Kidney (tissue), 14 donors: Measurements from ENCODE around the gene R3HCC1L. TPM values are rescaled to one million over a fixed set of nuclear protein-coding genes. Genes with fewer than 3 reads are reported as not detected.

Experiments used
- DNase-seq, 5 donors: peaks; one replicate each; pipeline ENCODE4 v3.0.0-alpha.2; 2013 to 2020
- FAIRE-seq: peaks from 2 replicates; lab custom pipeline; 2012; peaks lifted over from hg19 to GRCh38; lab: Jason Lieb, UNC
- H3K27ac ChIP-seq, 2 donors: one replicate each; pipeline ENCODE4 v1.7.0; 2013; ENCODE audit warnings: low read depth in 2 of 2, low read length in 2 of 2, inconsistent platforms in 1 of 2
- H3K27me3 ChIP-seq: one replicate; pipeline ENCODE4 v1.7.1; 2013; ENCODE audit warnings: low read length, inconsistent platforms; ENCODE audit not compliant: control insufficient read depth, insufficient read depth
- H3K36me3 ChIP-seq, 3 donors: one replicate each; pipeline versions ENCODE4 v1.7.0 to v1.7.1; 2013; ENCODE audit warnings: low read length in 3 of 3, control low read depth in 1 of 3, inconsistent platforms in 1 of 3; ENCODE audit not compliant: insufficient read depth in 3 of 3, control insufficient read depth in 2 of 3
- H3K4me1 ChIP-seq, 3 donors: one replicate each; pipeline versions ENCODE4 v1.7.0 to v1.7.1; 2013; ENCODE audit warnings: low read length in 3 of 3, inconsistent platforms in 1 of 3, low read depth in 1 of 3; ENCODE audit not compliant: control insufficient read depth in 2 of 3, insufficient read depth in 2 of 3
- H3K4me3 ChIP-seq, 3 donors: one replicate each; pipeline versions ENCODE4 v1.7.0 to v1.8.1; 2013; ENCODE audit warnings: low read length in 3 of 3, control low read depth in 1 of 3, inconsistent platforms in 1 of 3
- H3K9ac ChIP-seq, 3 donors: one replicate each; pipeline versions ENCODE4 v1.7.0 to v1.7.1; 2013; ENCODE audit warnings: low read length in 3 of 3, control low read depth in 1 of 3, inconsistent platforms in 1 of 3
- H3K9me3 ChIP-seq, 3 donors: one replicate each; pipeline versions ENCODE4 v1.7.0 to v1.7.1; 2013; ENCODE audit warnings: low read length in 3 of 3, control low read depth in 1 of 3, inconsistent platforms in 1 of 3; ENCODE audit not compliant: control insufficient read depth in 2 of 3, insufficient read depth in 1 of 3
- intact Hi-C: fragments of 100-400 bp; cut with DNase I; formaldehyde crosslinking; loops from one replicate; pipeline ENCODE4 v1.11.1; 2022
- polyA plus RNA-seq: library from polyadenylated mRNA; stranded (reverse); fragments of 350-450 nt; fragmentation: Illumina TruSeq; extraction: RNeasy Lipid Tissue Mini Kit (QIAGEN cat#74804); gene quantifications from one replicate; pipeline ENCODE4 v1.2.3, GENCODE V29; 2014; ENCODE audit warnings: low read depth, low replicate concordance; ENCODE audit not compliant: insufficient read depth
- total RNA-seq: library from RNA; stranded (reverse); fragmentation: NEBNext Ultra II Directional; extraction: Animal tissue kit (Norgen Biotek cat#: 25700); gene quantifications from one replicate; pipeline ENCODE4 v1.2.1, GENCODE V29; 2021
- TF ChIP-seq, protein P1 (sequence below): IDR thresholded peaks from 3 replicates; pipeline ENCODE4 v1.5.1; 2012; ENCODE audit warnings: mild to moderate bottlenecking, moderate library complexity, borderline replicate concordance; ENCODE audit not compliant: insufficient read depth; ENCODE audit errors: extremely low read depth
- donor health status: control.
- donor health status: control.
- donor health status: control.
- donor health status: control.
- donor health status: control.
- donor health status: DM: yes; HTN: yes; CAD: no.
- donor health status: Normal renal cell carcinoma (clear cell type).

Gene R3HCC1L
- total and polyA plus RNA-seq, 2 donors from 2014 or later, result 9.7 to 17.0 TPM

- H3K9ac ChIP-seq, result no peak overlapping the region
- H3K4me1 ChIP-seq, result no peaks in the 10 kb centered on the region
- H3K27ac ChIP-seq, result no peak overlapping the region
- H3K4me3 ChIP-seq, result no peak overlapping the region
- FAIRE-seq, result no peak
- no peak for DNase-seq
- no peaks in the 10 kb centered on the region for H3K36me3 ChIP-seq
- intact Hi-C loops, result no loop called here
- H3K9me3 ChIP-seq, result no peaks in the 10 kb centered on the region
- no peaks in the 10 kb centered on the region for H3K27me3 ChIP-seq
- TF ChIP-seq, protein P1, sequence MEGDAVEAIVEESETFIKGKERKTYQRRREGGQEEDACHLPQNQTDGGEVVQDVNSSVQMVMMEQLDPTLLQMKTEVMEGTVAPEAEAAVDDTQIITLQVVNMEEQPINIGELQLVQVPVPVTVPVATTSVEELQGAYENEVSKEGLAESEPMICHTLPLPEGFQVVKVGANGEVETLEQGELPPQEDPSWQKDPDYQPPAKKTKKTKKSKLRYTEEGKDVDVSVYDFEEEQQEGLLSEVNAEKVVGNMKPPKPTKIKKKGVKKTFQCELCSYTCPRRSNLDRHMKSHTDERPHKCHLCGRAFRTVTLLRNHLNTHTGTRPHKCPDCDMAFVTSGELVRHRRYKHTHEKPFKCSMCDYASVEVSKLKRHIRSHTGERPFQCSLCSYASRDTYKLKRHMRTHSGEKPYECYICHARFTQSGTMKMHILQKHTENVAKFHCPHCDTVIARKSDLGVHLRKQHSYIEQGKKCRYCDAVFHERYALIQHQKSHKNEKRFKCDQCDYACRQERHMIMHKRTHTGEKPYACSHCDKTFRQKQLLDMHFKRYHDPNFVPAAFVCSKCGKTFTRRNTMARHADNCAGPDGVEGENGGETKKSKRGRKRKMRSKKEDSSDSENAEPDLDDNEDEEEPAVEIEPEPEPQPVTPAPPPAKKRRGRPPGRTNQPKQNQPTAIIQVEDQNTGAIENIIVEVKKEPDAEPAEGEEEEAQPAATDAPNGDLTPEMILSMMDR, result no peak
These were observed 26.6 kb upstream of the R3HCC1L start for GRCh38 chr10:98107644-98108430.

DNA sequence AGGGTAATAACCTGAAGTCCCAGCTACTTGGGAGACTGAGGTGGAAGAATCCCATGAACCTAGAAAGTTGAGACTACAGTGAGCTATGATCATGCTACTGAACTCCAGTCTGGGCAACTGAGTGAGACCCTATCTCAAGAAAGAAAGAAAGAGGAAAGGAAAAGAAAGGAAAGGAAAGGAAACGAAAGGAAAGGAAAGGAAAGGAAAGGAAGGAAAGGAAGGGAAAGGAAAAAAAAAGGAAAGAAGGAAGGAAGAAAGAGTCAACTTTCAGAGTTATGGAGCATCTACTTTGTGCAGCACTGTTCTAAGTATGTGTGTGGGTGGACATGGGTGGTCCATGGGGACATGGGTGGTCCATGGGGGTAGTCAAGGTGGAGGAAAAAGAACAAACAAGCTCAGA is 24.1 kb upstream of the R3HCC1L start:
- Histone ChIP-seq H3K4me1 (no peaks in the 10 kb centered on the region), H3K4me3 (no peak overlapping the region), H3K27me3 (no peaks in the 10 kb centered on the region), H3K36me3 (no peaks in the 10 kb centered on the region), H3K27ac (no peak overlapping the region), H3K9ac (no peak overlapping the region), H3K9me3 (no peaks in the 10 kb centered on the region)
- FAIRE-seq, result no peak
- TF ChIP-seq, protein P1, result no peak
- DNase-seq, result no peak
- intact Hi-C loops, result no loop called here

- intact Hi-C loops, result no loop called here
- no peak overlapping the region for H3K9ac ChIP-seq
- no peaks in the 10 kb centered on the region for H3K36me3 ChIP-seq
- no peaks in the 10 kb centered on the region for H3K9me3 ChIP-seq
- TF ChIP-seq, protein P1, result no peak
- DNase-seq (no peak), FAIRE-seq (no peak)
- no peak overlapping the region for H3K4me3 ChIP-seq
- H3K27ac ChIP-seq, result no peak overlapping the region
- no peaks in the 10 kb centered on the region for H3K27me3 ChIP-seq
- H3K4me1 ChIP-seq, result no peaks in the 10 kb centered on the region
These were observed 19.2 kb upstream of the R3HCC1L start for GRCh38 chr10:98115031-98115787.
